HepG2 (cell line): ENCODE results near the gene CPS1. TPM values are rescaled to one million over a fixed set of nuclear protein-coding genes. Genes with fewer than 3 reads are reported as not detected.

Experiments used
- ATF7-NPFF ChIP-seq: sonication (generic); formaldehyde crosslinking; IDR thresholded peaks from 2 replicates; pipeline ENCODE4 v1.8.1; 2023; ENCODE audit warnings: mild to moderate bottlenecking, low read depth, missing genetic modification reagents, moderate library complexity
- ERF ChIP-seq: IDR thresholded peaks from 2 replicates; pipeline ENCODE4 v1.6.1; 2018; ENCODE audit warnings: missing biosample characterization, missing genetic modification reagents
- GATA4 ChIP-seq: sonication (generic); IDR thresholded peaks from 2 replicates; pipeline ENCODE4 v1.6.1; 2016; ENCODE audit warnings: antibody characterized with exemption, low read depth, borderline replicate concordance
- HMG20A ChIP-seq: IDR thresholded peaks from 2 replicates; pipeline ENCODE4 v1.6.1; 2016; ENCODE audit warnings: borderline replicate concordance
- HMGXB3 ChIP-seq: sonication (generic); formaldehyde crosslinking; IDR thresholded peaks from 2 replicates; pipeline ENCODE4 v1.4.0; 2020; ENCODE audit warnings: missing genetic modification reagents, borderline replicate concordance
- IKZF4 ChIP-seq: sonication (generic); formaldehyde crosslinking; IDR thresholded peaks from 2 replicates; pipeline ENCODE4 v1.5.1; 2020; ENCODE audit warnings: borderline replicate concordance, mild to moderate bottlenecking, low read depth, missing genetic modification reagents; ENCODE audit errors: not compliant biosample characterization
- SIX1 ChIP-seq: sonication (generic); formaldehyde crosslinking; IDR thresholded peaks from 2 replicates; pipeline ENCODE4 v1.4.0; 2020; ENCODE audit warnings: missing genetic modification reagents, borderline replicate concordance
- TFDP1 ChIP-seq: IDR thresholded peaks from 2 replicates; pipeline ENCODE4 v1.6.1; 2016; ENCODE audit warnings: missing compliant biosample characterization, missing genetic modification reagents, borderline replicate concordance
- TFDP2 ChIP-seq: sonication (generic); formaldehyde crosslinking; IDR thresholded peaks from 2 replicates; pipeline ENCODE4 v1.4.0; 2020; ENCODE audit warnings: missing genetic modification reagents
- ZNF281 ChIP-seq: sonication (generic); formaldehyde crosslinking; IDR thresholded peaks from 2 replicates; pipeline ENCODE4 v1.4.0; 2020; ENCODE audit warnings: missing genetic modification reagents, borderline replicate concordance
- ZNF605 ChIP-seq: sonication (generic); formaldehyde crosslinking; IDR thresholded peaks from 2 replicates; pipeline ENCODE4 v1.8.0; 2022; ENCODE audit warnings: mild to moderate bottlenecking, missing genetic modification reagents
- polyA plus RNA-seq, 8 experiments: library from polyadenylated mRNA; depleted of rRNA in 3 of 8; stranded (reverse) in 7 of 8; unstranded in 1 of 8; fragments of >200 nt; fragmentation: Illumina TruSeq in 4 of 8; extraction: Trizol in 4 of 8; gene quantifications; 2 replicates each; pipeline versions ENCODE4 v1.2.1 to v1.2.3, GENCODE V29; 2011 to 2016; ENCODE audit warnings: low read depth in 4 of 8, missing spikeins in 1 of 8, mixed read lengths in 1 of 8; ENCODE audit not compliant: insufficient read depth in 1 of 8
- total RNA-seq, 5 experiments: library from RNA; depleted of rRNA; stranded (reverse); fragments of >200 nt; fragmentation: Illumina TruSeq; extraction: Trizol; gene quantifications; 2 replicates each; pipeline ENCODE4 v1.2.3, GENCODE V29; 2016; ENCODE audit warnings: low read depth in 1 of 5
- TF ChIP-seq, protein P1 (sequence below): sonication (generic); formaldehyde crosslinking; IDR thresholded peaks from 2 replicates; pipeline ENCODE4 v1.4.0; 2020; ENCODE audit warnings: missing genetic modification reagents, mild to moderate bottlenecking, borderline replicate concordance
- TF ChIP-seq, protein P2 (sequence below), 2 experiments: IDR thresholded peaks; 2 replicates each; pipeline ENCODE4 v1.6.1; 2011 to 2012; ENCODE audit warnings: low read length in 2 of 2, borderline replicate concordance in 1 of 2, low read depth in 1 of 2, mild to moderate bottlenecking in 1 of 2, moderate library complexity in 1 of 2

CPS1 gene
- total and polyA plus RNA-seq, 2 of the 13 experiments (the other 11 are each of a cell fraction or from before 2014, with no cell fraction given) = 24.4 to 51.7 TPM

GRCh38 chr2:210548878-210549384, 7.5 kb upstream of the CPS1 start (continued):
- TF ChIP-seq TFDP2 (peak; percentile 68), SIX1 (CRISPR knock-in tag) (peak; percentile 93), HMGXB3 (peak; percentile 77; the same call in 1 of the 2 replicates), GATA4 (peak; percentile 87; the same call in 1 of the 2 replicates), IKZF4 (CRISPR knock-in tag) (no peak), ERF (peak; percentile 94; the same call in 1 of the 2 replicates), HMG20A (CRISPR knock-in tag) (peak; percentile 97), ZNF605 (CRISPR knock-in tag) (no peak), TFDP1 (CRISPR knock-in tag) (peak; percentile 68; the same call in 1 of the 2 replicates), ZNF281 (peak; percentile 25; the same call in 1 of the 2 replicates), ATF7-NPFF (peak; percentile 51; the same call in 1 of the 2 replicates)
- TF ChIP-seq, protein P1, sequence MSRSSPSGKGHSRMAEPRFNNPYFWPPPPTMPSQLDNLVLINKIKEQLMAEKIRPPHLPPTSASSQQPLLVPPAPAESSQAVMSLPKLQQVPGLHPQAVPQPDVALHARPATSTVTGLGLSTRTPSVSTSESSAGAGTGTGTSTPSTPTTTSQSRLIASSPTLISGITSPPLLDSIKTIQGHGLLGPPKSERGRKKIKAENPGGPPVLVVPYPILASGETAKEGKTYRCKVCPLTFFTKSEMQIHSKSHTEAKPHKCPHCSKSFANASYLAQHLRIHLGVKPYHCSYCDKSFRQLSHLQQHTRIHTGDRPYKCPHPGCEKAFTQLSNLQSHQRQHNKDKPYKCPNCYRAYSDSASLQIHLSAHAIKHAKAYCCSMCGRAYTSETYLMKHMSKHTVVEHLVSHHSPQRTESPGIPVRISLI (CRISPR knock-in tag) = peak; percentile 91
- TF ChIP-seq, protein P2, sequence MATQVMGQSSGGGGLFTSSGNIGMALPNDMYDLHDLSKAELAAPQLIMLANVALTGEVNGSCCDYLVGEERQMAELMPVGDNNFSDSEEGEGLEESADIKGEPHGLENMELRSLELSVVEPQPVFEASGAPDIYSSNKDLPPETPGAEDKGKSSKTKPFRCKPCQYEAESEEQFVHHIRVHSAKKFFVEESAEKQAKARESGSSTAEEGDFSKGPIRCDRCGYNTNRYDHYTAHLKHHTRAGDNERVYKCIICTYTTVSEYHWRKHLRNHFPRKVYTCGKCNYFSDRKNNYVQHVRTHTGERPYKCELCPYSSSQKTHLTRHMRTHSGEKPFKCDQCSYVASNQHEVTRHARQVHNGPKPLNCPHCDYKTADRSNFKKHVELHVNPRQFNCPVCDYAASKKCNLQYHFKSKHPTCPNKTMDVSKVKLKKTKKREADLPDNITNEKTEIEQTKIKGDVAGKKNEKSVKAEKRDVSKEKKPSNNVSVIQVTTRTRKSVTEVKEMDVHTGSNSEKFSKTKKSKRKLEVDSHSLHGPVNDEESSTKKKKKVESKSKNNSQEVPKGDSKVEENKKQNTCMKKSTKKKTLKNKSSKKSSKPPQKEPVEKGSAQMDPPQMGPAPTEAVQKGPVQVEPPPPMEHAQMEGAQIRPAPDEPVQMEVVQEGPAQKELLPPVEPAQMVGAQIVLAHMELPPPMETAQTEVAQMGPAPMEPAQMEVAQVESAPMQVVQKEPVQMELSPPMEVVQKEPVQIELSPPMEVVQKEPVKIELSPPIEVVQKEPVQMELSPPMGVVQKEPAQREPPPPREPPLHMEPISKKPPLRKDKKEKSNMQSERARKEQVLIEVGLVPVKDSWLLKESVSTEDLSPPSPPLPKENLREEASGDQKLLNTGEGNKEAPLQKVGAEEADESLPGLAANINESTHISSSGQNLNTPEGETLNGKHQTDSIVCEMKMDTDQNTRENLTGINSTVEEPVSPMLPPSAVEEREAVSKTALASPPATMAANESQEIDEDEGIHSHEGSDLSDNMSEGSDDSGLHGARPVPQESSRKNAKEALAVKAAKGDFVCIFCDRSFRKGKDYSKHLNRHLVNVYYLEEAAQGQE (IDR thresholded peaks at IDR 0.05; ENCODE audit: borderline replicate concordance in 1 of 2, low read depth in 1 of 2, low read length in 2 of 2) = peak in 1 of 2 experiments; percentile 74; a peak in 2 of 4 replicates
